Mesenchymal stem cell (in vitro differentiated cells and primary cell): ENCODE results near the gene SCAPER.

ENCODE experiments used
- DNase-seq: peaks from one replicate; pipeline ENCODE4 v3.0.0-alpha.2; 2013
- H2AFZ ChIP-seq: one replicate; pipeline ENCODE4 v1.6.1; 2013; ENCODE audit warnings: low read depth, mild to moderate bottlenecking, control low read depth, inconsistent platforms, low read length, moderate library complexity
- H2AK5ac ChIP-seq: 2 replicates; pipeline ENCODE4 v1.6.1; 2013; ENCODE audit warnings: low read length, moderate library complexity, mild to moderate bottlenecking, inconsistent platforms; ENCODE audit not compliant: severe bottlenecking
- H2BK120ac ChIP-seq: one replicate; pipeline ENCODE4 v1.6.1; 2013; ENCODE audit warnings: low read depth, mild to moderate bottlenecking, inconsistent platforms, low read length, moderate library complexity
- H2BK12ac ChIP-seq, 2 experiments: one replicate each; pipeline ENCODE4 v1.6.1; 2013; ENCODE audit warnings: inconsistent platforms in 2 of 2, low read length in 2 of 2, mild to moderate bottlenecking in 2 of 2, moderate library complexity in 2 of 2, control low read depth in 1 of 2
- H2BK15ac ChIP-seq: one replicate; pipeline ENCODE4 v1.6.1; 2013; ENCODE audit warnings: mild to moderate bottlenecking, low read depth, inconsistent platforms; ENCODE audit not compliant: poor library complexity, severe bottlenecking
- H2BK5ac ChIP-seq: 2 replicates; pipeline ENCODE4 v1.6.1; 2013; ENCODE audit warnings: low read depth, mild to moderate bottlenecking, low read length, control low read depth, inconsistent platforms; ENCODE audit not compliant: poor library complexity, severe bottlenecking
- H3K14ac ChIP-seq, 2 experiments: one replicate each; pipeline ENCODE4 v1.6.1; 2013; ENCODE audit warnings: inconsistent platforms in 2 of 2, low read length in 2 of 2, control low read depth in 1 of 2, mild to moderate bottlenecking in 1 of 2, moderate library complexity in 1 of 2
- H3K18ac ChIP-seq, 2 experiments: one replicate each; pipeline ENCODE4 v1.6.1; 2013; ENCODE audit warnings: inconsistent platforms in 2 of 2, low read length in 2 of 2, control low read depth in 1 of 2, low read depth in 1 of 2, mild to moderate bottlenecking in 1 of 2
- H3K23ac ChIP-seq, 2 experiments: one replicate each; pipeline ENCODE4 v1.6.1; 2013; ENCODE audit warnings: inconsistent platforms in 2 of 2, low read length in 2 of 2, mild to moderate bottlenecking in 2 of 2, moderate library complexity in 2 of 2, control low read depth in 1 of 2
- H3K27ac ChIP-seq: 2 replicates; pipeline ENCODE4 v1.5.1; 2013; ENCODE audit warnings: mild to moderate bottlenecking, moderate library complexity, low read length, control low read depth, inconsistent platforms; ENCODE audit not compliant: poor library complexity, severe bottlenecking
- H3K27me3 ChIP-seq, 2 experiments: 2 replicates each; pipeline versions ENCODE4 v1.6.1 to v1.7.0; 2013; ENCODE audit warnings: low read length in 2 of 2, mild to moderate bottlenecking in 2 of 2, moderate library complexity in 2 of 2, control low read depth in 1 of 2, inconsistent platforms in 1 of 2; ENCODE audit not compliant: control insufficient read depth in 1 of 2, insufficient read depth in 1 of 2
- H3K36me3 ChIP-seq, 2 experiments: 2 replicates each; pipeline versions ENCODE4 v1.6.1 to v1.7.0; 2013; ENCODE audit warnings: low read length in 2 of 2, control low read depth in 1 of 2, inconsistent platforms in 1 of 2, low read depth in 1 of 2, mild to moderate bottlenecking in 1 of 2; ENCODE audit not compliant: insufficient read depth in 2 of 2, control insufficient read depth in 1 of 2
- H3K4ac ChIP-seq, 2 experiments: one replicate each; pipeline ENCODE4 v1.6.1; 2013; ENCODE audit warnings: inconsistent platforms in 2 of 2, low read length in 2 of 2, mild to moderate bottlenecking in 2 of 2, moderate library complexity in 2 of 2, control low read depth in 1 of 2, low read depth in 1 of 2
- H3K4me1 ChIP-seq: 2 replicates; pipeline ENCODE4 v1.6.1; 2013; ENCODE audit warnings: low read depth, low read length, control low read depth; ENCODE audit not compliant: control insufficient read depth, insufficient read depth
- H3K4me2 ChIP-seq: 2 replicates; pipeline ENCODE4 v1.6.1; 2013; ENCODE audit warnings: low read length, mild to moderate bottlenecking, inconsistent platforms; ENCODE audit not compliant: poor library complexity, severe bottlenecking
- H3K4me3 ChIP-seq, 2 experiments: 2 replicates each; pipeline versions ENCODE4 v1.5.1 to v1.7.0; 2013; ENCODE audit warnings: low read length in 2 of 2, mild to moderate bottlenecking in 2 of 2, control low read depth in 1 of 2, low read depth in 1 of 2; ENCODE audit not compliant: insufficient read depth in 1 of 2
- H3K79me1 ChIP-seq: replicated peaks from 2 replicates; pipeline ENCODE4 v1.6.1; 2013; ENCODE audit warnings: mild to moderate bottlenecking, control low read depth, low read length, inconsistent platforms; ENCODE audit not compliant: poor library complexity, severe bottlenecking
- H3K9ac ChIP-seq: 2 replicates; pipeline ENCODE4 v1.7.0; 2013; ENCODE audit warnings: mild to moderate bottlenecking, low read length, moderate library complexity
- H3K9me3 ChIP-seq: 2 replicates; pipeline ENCODE4 v1.7.0; 2013; ENCODE audit warnings: mild to moderate bottlenecking, low read length; ENCODE audit not compliant: control insufficient read depth
- H4K8ac ChIP-seq: one replicate; pipeline ENCODE4 v1.6.1; 2013; ENCODE audit warnings: inconsistent platforms, mild to moderate bottlenecking, low read length, moderate library complexity
- H4K91ac ChIP-seq: one replicate; pipeline ENCODE4 v1.6.1; 2013; ENCODE audit warnings: mild to moderate bottlenecking, low read length, inconsistent platforms
- WGBS: methylation state at CpG from one replicate; pipeline ENCODE4 v1.1.7; 2013; ENCODE audit warnings: mixed read lengths; 5-methylcytosine and 5-hydroxymethylcytosine counted together

The SCAPER gene

GRCh38 chr15:76799760-76800159 is 105.4 kb downstream of the SCAPER start:
- Histone ChIP-seq H3K9me3 (no peaks in the 10 kb centered on the region), H3K23ac (no peak overlapping the region), H3K4me2 (no peak overlapping the region), H2BK12ac (no peak overlapping the region), H3K27ac (no peak overlapping the region), H2BK15ac (no peak overlapping the region), H3K9ac (no peak overlapping the region), H2AK5ac (no peak overlapping the region), H2AFZ (no peak overlapping the region), H3K4me3 (no peak overlapping the region), H4K91ac (no peak overlapping the region), H3K4me1 (no peaks in the 10 kb centered on the region), H3K79me1 (no peaks in the 10 kb centered on the region), H3K27me3 (no peaks in the 10 kb centered on the region), H3K18ac (no peak overlapping the region), H3K4ac (no peak overlapping the region), H4K8ac (no peak overlapping the region), H3K36me3 (no peaks in the 10 kb centered on the region), H3K14ac (no peak overlapping the region), H2BK5ac (no peak overlapping the region), H2BK120ac (no peak overlapping the region)
- 100% methylated on average over 1 of the region's 2 CpGs for WGBS
- peak; percentile 64 for DNase-seq

DNA sequence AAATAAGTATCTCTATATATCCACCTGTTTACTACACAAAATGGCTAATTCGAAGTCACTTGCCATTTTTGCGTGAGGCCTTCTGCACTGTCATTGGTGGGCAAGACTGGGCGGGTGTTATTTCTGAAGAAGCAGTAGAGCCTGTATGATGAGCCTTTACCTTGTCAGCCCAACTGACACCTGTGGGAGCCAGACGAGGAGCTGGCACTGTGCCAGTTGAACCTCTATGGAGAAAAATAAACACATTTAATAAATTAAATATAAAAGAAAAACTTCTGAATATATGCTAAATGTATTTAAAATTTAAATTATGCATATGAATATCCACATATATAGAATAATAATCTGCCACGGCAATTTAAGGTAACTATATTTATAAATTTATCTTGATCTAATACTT is 109.9 kb downstream of the SCAPER start:
- no peak overlapping the region for H2AK5ac ChIP-seq
- whole genome bisulfite sequencing, result 97% methylated on average over 3 of the region's 5 CpGs
- no peak for DNase-seq
- peaks cover 14% of the 10 kb centered on the region for H3K9me3 ChIP-seq
- H4K8ac ChIP-seq, result no peak overlapping the region
- no peak overlapping the region for H3K4me2 ChIP-seq
- H3K23ac ChIP-seq, result no peak overlapping the region
- no peak overlapping the region for H2BK5ac ChIP-seq
- H3K79me1 ChIP-seq, result no peaks in the 10 kb centered on the region
- no peak overlapping the region for H3K14ac ChIP-seq
- H3K36me3 ChIP-seq, result peaks cover 3 to 30% of the 10 kb centered on the region in 2 experiments
- H3K4ac ChIP-seq, result no peak overlapping the region
- no peak overlapping the region for H3K18ac ChIP-seq
- H4K91ac ChIP-seq, result no peak overlapping the region
- no peaks in the 10 kb centered on the region for H3K4me1 ChIP-seq
- no peak overlapping the region for H2BK12ac ChIP-seq
- no peak overlapping the region for H2BK120ac ChIP-seq
- H3K4me3 ChIP-seq, result no peak overlapping the region
- no peak overlapping the region for H2BK15ac ChIP-seq
- no peak overlapping the region for H2AFZ ChIP-seq
- no peak overlapping the region for H3K9ac ChIP-seq
- no peaks in the 10 kb centered on the region for H3K27me3 ChIP-seq
- no peak overlapping the region for H3K27ac ChIP-seq

DNA sequence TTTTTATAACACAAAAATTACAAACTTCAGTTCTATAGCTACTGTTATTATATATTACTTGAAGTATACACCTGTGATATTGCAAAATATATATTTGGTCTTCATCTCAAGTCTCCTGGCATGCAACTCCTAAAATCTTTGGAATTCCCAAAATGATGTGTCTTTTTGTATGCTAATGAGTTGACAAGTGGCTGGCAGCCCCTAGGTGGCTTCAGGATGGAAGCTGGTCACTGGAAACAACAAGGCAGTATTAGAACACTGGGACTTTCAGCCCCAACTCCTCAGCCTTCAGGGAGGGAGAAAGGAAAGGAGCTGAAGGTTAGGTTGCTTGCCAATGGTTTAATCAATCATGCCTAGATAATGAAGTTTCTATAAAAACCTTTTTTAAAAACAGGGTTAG is 112.0 kb downstream of the SCAPER start:
- Histone ChIP-seq H4K8ac (no peak overlapping the region), H3K9me3 (peaks cover 14% of the 10 kb centered on the region), H3K4me2 (no peak overlapping the region), H3K23ac (no peak overlapping the region), H3K4me3 (no peak overlapping the region), H2AK5ac (no peak overlapping the region), H3K4ac (no peak overlapping the region), H3K27me3 (no peaks in the 10 kb centered on the region), H3K4me1 (no peaks in the 10 kb centered on the region), H3K36me3 (peaks cover 3 to 30% of the 10 kb centered on the region in 2 experiments), H3K14ac (no peak overlapping the region), H2BK120ac (no peak overlapping the region), H2AFZ (no peak overlapping the region), H3K18ac (no peak overlapping the region), H2BK5ac (no peak overlapping the region), H3K79me1 (no peaks in the 10 kb centered on the region), H3K27ac (no peak overlapping the region), H4K91ac (no peak overlapping the region), H2BK15ac (no peak overlapping the region), H3K9ac (no peak overlapping the region), H2BK12ac (no peak overlapping the region)
- DNase-seq, result no peak

DNA sequence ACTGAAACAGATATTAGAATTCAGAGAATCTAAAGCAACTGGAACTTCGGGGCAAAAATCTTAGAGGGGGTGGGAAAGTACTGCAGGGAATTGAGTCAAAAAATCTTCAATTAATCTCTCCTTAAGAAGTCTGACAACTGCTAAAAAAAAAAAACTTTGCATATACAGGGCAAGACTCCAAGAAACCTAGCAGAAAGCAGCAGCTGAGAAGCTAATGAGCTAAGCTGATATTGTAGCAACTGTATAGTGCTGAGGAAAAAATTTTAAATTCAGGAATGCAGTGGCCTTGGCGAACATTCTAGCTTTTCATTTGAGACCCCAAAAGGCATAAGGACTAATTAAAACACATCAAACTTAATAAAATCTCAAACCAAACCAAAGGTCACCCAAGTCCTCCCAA is 113.6 kb downstream of the SCAPER start:
- H2BK15ac ChIP-seq, result no peak overlapping the region
- no peak overlapping the region for H3K4ac ChIP-seq
- H3K79me1 ChIP-seq, result no peaks in the 10 kb centered on the region
- H3K4me3 ChIP-seq, result no peak overlapping the region
- H3K4me1 ChIP-seq, result no peaks in the 10 kb centered on the region
- H2AK5ac ChIP-seq, result no peak overlapping the region
- no peak overlapping the region for H2BK12ac ChIP-seq
- H3K4me2 ChIP-seq, result no peak overlapping the region
- no peak overlapping the region for H2AFZ ChIP-seq
- no peak overlapping the region for H3K27ac ChIP-seq
- H3K14ac ChIP-seq, result no peak overlapping the region
- H3K9me3 ChIP-seq, result peaks cover 14% of the 10 kb centered on the region
- no peak overlapping the region for H4K91ac ChIP-seq
- H3K27me3 ChIP-seq, result no peaks in the 10 kb centered on the region
- H3K36me3 ChIP-seq, result peaks cover 3 to 30% of the 10 kb centered on the region in 2 experiments
- DNase-seq, result no peak
- no peak overlapping the region for H2BK5ac ChIP-seq
- no peak overlapping the region for H3K23ac ChIP-seq
- H3K18ac ChIP-seq, result no peak overlapping the region
- H2BK120ac ChIP-seq, result no peak overlapping the region
- WGBS, result no CpG with 5 or more reads among the region's 2 CpGs
- no peak overlapping the region for H4K8ac ChIP-seq
- H3K9ac ChIP-seq, result no peak overlapping the region
